Measurements from ENCODE around the gene ACIN1.
"Not testable (repeated sequence)": the region's sequence is repeated elsewhere in the genome, so short reads cannot be mapped to it uniquely, and the experiment has no call there.

The ACIN1 gene

DNA sequence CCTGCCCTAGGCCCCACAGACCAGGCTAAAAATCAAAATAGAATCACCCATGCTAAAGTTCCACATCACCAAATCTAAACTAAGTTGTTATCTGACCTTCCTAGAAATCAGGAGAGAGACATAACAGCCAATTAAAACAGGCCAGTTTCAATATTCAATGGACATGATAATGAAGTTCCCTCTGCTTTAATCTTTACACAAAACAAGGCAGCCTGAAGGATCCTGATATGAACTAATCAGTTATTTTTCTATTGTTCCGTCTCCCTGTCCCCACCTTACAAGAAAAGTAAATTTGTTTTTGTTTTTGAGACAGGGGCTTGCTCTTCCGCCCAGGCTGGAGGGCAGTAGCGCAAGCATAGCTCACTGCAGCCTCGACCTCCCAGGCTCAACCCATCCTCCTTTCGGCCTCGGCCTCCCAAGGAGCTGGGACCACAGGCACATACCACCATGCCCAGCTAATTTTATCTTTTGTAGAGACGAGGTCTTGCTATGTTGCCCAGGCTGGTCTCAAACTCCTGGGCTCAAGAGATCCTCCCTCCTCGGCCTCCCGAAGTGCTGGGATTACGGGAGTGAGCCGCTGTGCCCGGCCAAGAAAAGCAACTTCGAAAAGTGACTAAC, 29.5 kb upstream of the ACIN1 start:
- no peak for DNase-seq

DNA sequence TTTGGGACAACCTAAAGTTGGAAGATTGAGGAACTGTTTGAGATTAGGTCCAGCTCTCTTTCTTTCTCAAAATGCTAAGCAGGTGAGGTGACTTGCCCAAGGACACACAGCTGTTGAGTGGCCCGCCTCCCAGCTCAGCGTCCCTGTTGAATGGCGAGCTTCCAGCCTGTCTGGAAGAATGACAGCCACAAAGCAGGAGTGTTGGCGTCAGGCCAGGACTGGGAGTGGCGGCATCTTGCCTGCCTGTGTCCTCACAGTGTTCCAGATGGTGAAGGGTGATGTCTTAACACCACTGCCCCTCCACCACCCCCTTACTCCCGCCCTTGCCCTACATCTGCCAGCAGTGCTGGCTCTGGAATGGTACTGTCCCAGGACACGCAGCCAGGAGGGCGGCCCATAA, 28.5 kb upstream of the ACIN1 start:
- no peak for DNase-seq

DNA sequence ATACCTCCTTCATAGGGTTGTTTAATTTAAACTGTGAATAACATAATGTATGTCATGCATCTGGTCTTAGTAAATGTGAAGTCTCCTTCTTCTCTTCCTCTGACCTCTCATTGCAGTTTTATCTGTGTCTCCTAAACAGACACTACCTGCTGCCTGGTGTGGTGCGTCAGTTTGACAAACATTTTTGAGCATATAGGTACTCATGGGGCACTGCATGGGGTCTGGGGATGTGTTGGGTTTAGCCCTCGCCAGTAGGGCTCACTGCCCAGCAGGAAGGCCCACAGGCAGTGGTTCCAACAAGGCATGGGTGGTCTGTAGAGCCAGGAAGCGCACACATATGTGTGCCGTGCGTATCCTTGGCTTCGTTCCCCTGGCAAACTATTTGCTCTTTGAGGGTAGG, 27.1 kb upstream of the ACIN1 start:
- no peak for DNase-seq

DNA sequence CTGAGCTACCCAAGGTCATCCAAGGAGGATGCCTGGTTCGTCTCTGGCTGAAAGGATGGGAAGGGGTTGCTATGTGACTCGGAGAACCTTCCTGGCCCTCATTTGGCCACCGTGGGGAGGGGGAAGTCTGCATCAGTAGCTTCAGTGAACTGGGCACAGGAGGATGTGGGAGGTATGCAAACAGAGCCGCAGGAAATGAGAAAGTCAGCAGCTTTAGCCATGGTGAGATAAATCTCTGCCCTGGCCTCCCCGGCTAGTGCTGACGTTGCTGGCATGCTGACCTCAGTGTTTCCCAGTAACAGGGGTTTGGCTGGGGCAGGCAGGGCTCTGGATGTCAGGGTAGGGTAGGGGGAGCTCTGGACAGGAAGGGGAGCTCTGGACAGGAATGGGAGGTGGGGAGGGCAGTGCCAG, 26.4 kb upstream of the ACIN1 start:
- DNase-seq = peak; percentile 26

DNA sequence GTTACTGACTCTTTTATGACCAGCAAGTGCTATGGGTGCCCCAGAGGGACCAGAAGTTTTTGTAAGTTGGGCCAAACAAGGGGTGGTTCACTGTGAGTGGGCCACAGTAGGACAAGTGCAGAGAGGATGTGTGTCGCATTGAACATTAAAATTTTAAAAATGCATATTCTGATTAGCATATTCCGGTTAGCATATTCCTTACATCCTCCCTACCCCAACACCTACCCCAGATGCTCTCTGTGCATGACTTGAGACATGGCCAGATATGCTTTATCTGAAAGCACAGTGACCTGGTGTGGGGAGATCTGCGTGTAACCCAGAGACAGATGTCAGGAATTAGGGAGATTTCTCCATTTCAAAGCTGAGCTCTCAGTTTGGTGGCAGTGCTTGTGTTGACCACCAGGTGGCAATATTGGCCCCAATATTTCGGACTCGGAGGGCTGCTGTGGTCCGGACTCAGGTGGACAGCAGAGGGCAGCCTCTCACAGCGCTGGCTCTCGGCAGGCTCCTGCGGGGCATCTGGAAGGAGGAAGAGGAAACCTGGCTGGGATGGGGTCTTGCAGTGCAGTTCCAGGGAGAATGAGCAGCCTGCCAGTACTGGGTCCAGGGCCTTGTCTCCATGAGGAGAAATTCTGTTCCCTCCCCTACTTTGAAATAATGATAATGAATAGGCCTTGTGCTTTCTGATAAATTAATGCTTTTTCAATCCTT, 25.8 kb upstream of the ACIN1 start:
- DNase-seq = peak; percentile 81

DNA sequence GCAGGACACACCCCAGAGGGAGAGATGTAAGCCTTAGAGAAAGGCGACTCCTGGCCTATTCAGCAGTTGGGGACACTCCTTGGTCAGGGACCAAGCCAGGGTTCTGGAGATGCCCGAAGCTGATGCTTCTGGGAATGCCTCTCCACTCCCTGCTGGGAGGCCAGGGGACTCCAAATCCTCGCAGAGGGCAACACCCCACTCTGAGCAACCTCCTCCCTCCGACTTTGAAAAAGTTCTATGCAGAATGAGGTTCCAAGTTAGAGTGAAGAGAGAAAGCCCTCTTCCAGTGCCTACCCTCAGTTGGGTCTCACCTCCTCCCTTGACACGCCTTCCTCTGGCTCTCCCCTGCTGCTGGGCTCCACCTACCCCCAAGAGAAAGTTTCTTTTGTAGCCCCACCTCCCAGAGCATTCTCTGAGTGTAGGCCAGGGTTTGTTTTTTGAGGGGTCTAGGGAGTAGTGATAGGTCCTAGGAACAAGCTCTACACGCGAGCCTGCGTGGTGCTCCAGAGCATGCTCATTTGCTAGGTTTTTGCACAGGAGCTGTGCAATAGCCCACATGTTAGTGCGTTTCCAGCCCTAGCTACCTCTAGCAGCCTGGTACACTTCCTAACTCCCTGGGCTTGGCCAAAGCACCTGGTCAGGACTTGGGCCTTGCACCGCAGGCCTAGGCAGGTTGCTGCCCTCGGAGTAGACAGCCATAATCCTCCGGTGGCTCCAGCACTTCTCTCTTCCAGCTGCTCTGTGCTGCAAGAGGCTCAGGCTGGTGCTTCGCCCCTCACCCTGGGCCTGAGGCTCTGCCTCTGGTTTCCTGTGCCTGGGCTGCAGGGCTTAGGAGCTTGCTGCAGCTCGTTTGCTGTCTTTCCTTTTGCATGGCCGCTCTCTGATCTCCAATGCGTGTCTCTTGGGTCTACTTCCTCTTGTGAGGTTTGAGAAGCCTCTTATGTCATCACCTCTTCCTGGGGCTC, 24.7 kb upstream of the ACIN1 start:
- DNase-seq = no peak

DNA sequence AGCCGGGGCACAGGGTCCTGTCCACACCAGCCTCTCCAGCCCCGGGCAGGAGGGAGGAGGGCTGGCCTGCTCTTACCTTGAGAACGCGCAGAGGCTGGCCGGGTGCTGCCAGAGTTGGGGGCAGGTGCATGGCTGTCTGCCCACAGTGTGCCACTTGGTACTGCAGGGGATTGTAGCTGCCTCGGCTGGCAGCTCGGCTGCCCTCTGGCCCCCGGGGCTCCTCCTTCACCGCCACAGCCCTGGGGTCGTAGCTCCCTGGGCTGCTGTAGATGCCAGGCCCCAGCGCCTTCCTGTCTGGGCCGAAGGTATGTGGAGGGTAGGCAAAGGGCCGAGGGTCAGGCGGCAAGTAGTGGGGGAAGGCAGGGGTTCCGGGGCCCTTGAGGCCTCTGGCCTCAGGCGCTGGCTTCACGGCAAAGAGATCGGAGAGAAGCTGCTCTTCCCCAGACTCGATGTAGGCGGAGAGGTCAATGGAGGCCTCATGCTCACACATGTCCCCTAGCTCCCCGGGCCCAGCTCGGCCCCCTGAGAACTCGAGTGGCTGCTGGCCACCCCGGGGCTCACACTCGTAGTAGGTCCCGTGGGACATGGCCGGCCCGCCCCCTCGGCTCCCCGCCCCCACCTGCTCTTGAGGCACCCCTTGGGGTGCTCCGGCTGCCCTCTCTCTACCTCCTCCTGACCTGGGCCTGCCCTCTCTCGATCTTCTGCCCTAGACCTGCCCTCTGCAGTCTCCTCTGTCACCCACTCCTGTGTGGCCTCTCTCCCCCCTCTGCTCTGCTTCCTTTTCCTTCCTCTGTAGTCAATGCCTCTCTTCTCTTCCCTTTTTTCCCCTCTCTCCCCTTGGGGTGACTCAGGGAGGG, 23.8 kb upstream of the ACIN1 start, which contains the start of gene CEBPE:
Gene CEBPE, minus strand, starts transcription at position 750 of the 857 bp plus-strand sequence. Its CDS starts 164 bp downstream, at position 586.
- DNase-seq = no peak

DNA sequence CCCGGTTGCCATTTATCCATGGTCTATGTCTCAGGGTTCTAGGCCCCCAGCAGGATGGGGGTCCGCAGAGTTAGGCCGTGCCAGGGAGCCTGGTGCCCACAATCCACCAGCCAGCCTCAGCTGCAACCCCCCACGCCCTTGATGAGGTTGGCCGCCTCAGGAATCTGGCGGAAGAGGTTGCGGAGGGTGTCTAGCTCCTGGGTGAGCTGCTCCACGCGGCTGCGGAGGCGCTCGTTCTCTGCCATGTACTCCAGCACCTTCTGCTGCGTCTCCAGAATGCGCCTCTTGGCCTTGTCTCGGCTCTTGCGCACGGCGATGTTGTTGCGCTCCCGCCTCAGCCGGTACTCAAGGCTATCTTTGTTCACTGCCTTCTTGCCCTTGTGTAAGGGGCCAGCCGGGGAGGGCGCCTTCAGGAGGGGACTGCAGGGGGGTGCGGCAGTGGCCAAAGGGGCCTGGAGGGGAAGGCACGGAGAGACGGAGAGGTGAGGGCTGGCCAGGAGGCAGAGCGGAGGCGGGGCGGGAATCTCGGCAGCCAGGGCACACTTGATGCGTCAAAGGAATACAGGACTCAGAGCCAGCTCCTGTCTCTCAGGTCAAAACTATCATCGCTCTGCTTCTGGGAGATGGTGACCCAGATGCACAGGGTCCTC, 22.6 kb upstream of the ACIN1 start:
- no peak for DNase-seq

DNA sequence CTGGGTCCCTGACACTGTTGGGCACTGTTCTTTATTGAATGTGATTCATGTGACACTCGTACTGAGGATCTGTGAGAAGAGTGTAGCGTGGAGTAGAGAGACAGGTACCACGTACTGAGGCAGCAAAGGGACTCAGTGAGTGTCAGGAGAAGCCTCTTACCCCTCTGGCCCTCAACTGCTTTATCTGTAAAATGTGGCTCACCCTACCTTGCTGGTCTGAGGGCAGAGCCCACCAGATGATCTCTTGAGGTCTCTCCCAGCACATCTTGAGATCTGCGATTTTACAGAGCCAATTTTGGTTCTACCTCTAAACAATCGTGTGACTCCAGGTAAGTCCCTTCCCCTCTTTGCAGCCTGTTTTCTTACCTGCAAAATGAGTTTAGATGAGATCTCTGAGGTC, 21.0 kb upstream of the ACIN1 start:
- DNase-seq = no peak

DNA sequence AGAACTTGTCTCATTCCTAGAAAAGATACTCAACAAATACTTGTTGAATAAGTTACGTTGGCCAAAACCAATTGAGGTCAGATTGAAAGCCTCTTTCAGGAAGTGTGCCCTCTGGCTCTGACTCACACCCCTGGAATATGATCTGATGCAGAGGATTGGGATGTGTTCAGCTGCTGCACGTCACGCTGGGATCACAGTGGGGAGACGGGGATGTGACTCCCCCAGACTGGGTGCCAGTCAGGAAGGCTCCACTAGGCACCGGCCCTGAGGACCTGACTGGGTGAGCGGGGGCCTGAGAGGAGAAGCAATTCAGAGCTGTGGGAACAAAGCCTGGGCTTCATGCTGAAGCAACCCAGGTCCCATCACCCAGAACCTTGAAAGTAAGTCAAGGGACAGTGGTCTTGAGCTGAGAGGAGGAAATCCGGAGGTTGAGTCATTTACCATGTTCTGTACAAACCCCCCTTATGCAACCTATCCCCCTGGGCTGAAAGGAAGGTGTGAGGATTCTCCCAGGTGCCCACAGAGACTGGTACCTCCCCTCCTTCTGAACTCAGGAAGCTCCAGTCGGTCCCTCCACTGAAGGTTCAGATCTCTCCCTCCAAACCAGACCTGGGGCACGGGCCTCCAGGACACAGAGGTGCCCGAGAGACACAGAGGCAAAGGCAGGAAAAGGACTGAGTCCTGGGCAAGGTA, 20.2 kb upstream of the ACIN1 start:
- peak; percentile 96 for DNase-seq

DNA sequence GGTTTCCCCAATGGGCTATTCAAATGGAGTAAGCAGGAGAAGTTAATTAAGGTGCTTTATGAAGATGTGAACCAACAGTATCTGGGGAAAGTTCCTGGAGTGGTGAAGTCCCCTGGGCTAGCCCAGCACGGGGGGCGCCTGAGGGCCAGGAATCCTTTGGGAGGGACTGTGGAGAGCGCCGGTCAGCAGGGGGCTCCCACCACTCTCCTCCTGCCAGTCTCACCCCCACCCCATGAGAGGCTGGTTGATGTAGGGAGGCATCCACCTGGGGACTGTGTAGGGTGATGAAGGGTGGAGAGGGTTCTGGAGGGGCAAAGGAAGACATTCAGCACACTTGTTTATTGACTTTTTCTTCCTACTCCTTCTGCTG, 19.7 kb upstream of the ACIN1 start:
- no peak for DNase-seq

DNA sequence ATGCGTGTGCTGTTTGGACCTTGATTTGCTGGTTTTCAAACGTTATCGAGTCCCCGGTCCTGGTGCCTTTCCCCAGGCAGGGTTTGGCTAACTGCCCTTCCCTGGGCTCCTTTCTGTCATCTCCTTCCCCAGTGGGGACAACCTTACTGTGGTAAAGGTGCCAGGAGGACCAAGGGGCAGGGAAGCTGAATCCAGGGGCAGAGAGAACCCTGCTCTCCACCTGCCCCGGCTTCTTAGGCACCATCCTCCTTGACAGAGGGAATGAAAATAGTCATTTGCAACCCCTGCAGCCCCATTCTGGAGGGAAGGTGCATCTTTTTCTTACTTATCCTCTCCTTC, 19.2 kb upstream of the ACIN1 start:
- no peak for DNase-seq

DNA sequence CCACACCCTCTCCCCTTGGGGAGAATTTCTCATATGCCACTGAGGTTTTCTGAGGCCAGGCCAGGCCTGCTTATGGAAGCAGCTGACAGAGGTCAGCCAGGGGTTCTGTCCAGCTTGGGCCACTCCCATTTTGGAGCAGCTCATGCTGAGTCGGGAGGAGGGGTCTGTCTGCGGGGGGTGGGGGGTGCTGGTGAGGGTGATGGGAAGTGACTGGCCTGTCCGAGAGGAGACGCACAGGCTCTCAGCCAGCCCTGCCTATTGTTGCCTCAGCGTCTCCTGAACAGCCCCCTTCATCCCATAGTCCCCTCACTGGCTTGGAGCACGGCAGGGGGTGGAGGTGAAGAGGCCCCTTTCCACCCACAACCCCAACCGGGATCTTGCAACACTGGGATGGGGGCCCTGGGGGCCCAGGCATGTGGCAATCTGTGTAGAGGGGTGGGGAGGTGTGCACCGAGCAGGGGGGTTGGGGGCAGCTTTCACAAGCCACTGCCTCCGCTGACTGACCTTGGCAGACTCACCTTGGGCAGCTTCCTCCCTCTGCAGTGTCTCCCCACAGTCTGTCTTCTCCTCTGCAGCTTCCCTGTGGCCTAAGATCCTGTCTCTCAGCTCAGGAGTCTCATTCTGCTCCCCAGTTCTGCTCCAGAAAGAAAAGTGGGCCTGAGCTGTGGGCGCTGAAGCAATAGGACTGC, 18.6 kb upstream of the ACIN1 start:
- DNase-seq = no peak

DNA sequence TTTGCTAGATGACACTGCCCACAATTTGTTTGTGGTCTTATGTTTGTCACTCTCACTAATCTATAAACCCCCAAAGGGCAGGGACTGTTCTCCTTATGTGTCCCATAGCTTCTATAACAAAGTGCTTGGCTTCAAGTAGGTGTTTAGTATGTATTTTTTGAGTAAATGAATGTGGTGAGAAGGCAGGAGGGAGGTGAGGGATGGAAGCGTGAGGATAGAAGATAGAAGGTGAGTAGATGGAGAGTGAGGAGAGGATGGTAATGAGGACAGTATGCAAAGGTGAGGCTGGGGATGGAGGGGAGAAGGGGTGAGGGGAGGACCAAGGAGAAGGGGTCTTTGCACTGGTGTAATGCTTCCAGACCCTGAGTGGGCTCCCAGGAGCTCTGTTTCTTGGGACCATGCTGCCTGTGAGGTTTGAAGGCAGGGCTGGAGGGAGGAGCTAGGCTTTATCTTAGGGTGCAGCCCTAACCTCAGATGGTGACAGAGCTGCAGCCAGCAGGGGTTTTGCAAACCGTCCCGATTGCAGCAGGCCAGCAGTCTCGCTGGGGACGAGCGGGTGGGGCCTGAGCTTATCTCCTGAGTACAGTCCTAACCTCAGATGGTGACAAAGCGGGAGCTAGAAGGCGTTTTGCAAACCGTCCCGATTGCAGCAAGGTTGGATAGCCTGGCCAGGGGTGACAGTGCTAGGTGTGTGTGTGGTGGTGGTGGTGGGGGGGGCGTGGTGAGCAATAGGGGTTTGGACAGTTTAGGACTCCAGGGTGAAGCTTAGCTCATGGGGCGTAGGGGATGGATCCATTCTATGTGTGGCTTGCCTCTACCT, 17.6 kb upstream of the ACIN1 start:
- no peak for DNase-seq

DNA sequence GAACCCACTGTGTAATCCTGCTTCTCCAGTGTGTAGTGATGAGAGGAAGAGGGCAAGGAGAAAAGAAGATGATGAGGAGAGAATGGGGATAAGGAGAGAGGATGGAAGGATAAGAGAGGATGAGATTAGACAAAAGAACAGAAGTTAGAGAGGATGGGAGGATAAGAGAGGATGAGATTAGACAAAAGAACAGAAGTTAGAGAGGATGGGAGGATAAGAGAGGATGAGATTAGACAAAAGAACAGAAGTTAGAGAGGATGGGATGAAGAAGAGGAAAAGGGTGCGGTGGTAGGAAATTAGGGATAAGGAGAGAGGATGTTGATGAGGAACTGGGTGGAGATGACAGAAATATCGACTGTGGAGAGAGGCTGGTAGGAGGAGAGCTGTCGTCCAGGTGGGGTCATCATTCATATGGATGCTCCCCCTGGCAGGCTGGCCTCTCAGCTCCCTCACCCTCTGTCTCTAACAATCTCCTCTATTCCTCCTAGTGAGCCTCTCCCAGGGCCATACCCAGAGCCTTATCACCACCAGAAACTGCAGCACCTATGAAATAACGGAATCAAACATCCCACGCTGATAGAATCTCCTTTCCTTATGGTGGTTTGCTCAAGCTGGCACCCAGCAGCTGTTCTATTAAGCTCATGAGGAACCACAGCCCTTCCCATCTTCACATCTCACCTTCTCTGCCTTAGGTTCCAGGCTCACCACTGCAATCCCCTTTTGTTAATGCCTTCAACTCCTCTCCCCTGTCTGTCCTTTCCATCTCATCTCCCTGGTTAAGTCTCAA, 15.8 kb upstream of the ACIN1 start:
- no peak for DNase-seq

DNA sequence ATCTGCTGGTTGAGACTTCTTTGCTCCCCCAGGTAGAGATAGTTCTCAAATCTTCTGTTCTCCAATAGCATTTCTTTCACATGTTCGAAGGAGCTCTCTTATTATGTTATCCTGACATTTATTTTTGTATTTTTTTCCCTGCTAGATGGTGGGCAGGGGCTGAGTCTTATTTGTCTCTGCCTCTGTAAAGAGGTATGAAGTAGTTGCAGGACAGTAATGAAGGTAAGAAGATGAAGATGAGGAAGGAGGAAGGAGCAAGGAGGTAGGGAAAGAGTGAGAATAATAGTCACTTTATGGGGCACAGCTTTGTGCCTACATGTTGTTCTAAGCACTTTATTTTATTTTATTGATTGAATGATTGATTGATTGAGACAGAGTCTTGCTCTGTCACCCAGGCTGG, 14.8 kb upstream of the ACIN1 start:
- DNase-seq = no peak

DNA sequence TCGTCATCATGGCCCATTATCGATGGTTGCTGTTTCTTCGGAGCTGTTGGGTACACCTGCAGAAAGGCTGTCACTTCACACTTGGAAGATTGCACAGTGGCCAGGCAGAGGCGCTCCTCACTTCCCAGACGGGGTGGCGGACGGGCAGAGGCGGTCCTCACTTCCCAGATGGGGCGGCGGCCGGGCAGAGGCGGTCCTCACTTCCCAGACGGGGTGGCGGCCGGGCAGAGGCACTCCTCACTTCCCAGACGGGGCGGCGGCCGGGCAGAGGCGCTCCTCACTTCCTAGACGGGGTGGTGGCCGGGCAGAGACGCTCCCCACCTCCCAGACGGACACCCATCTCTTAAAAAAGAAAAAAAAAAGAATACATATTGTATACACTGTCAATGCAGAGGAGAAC, 13.2 kb upstream of the ACIN1 start:
- not testable (repeated sequence) for DNase-seq

DNA sequence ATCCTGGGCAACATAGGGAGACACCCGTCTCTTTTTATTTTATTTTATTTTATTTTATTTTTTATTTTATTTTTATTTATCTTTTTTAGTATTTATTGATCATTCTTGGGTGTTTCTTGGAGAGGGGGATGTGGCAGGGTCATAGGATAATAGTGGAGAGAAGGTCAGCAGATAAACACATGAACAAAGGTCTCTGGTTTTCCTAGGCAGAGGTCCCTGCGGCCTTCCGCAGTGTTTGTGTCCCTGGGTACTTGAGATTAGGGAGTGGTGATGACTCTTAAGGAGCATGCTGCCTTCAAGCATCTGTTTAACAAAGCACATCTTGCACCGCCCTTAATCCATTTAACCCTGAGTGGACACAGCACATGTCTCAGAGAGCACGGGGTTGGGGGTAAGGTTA, 12.7 kb upstream of the ACIN1 start:
- DNase-seq = not testable (repeated sequence)

DNA sequence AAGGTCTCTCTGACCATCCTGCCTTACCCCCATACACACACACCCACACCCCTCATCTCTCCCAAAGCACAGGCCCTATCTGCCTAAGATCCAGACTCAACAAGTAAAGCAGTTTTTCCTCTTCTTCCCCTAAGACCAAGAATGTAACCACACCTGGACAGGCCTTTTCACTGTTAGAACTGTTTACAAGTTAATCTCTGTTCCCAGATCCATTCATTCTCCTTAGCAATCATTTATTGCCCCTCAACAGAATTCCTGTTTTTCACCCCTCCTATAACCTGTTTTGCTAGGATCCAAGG, 11.8 kb upstream of the ACIN1 start:
- DNase-seq = no peak
